ENCODE results near the gene CCNYL1.
"Not testable (repeated sequence)": the region's sequence is repeated elsewhere in the genome, so short reads cannot be mapped to it uniquely, and the experiment has no call there.

Gene CCNYL1

DNA sequence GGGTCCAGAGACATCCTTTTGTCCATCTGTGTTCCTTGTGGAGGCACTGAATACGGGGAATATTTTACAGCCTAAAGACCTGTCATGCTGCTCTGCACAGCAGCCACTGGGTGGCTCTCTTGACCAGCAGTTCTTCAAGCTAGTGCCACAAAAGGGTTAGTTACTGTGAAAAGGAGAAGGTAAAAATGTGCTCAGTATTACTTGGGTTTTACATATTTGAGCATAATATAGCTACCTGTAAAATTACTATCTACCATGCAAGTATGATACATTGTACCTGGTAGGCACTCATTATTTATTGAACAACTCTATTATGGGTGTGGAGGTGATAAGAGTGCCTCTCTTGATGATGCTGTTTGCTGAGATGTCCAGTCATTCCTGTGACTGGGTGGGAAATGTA is 34.7 kb downstream of the CCNYL1 start:
- H3K4me3 Mint-ChIP-seq = no peak overlapping the region

DNA sequence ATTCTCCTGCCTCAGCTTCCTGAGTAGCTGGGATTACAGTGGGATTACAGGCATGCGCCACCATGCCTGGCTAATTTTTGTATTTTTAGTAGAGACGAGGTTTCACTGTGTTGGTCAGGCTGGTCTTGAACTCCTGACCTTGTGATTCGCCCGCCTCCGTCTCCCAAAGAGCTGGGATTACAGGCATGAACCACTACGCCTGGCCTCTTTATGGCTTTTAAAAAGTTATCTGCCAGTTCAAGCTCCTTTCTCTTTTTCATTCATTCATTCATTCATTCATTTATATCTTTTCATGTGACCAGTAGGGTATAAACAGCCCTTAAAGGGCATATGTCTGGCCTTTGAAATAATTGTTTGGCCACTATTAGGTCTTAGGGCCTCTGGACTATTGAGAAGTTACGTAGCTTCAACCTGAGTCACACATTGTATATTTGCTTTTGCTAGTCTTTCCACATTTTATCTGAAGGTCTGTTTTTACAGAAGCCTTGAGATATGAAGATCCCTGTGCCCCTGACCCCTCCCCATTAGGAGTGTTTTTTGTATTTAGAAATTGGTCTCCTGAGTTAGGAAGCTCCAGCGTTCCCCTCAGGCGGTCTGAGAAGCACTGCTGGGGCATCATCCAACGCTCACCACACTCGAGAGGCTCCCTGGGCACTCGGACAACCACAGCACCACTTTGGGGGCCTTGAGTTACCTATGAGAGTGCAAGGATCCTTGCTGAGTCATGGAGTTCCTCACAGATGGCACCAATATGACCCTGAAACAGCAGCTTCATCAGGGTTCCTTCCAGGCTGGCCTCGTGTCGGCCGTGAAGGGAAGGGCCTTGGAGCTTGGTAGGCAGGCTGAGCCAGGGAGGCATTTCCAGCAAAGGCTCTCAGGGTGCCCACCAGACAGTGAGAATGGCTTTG is 36.5 kb downstream of the CCNYL1 start:
- Mint-ChIP-seq H3K27me3 (no peaks in the 10 kb centered on the region), H3K36me3 (peaks cover 3% of the 10 kb centered on the region)

More for the DNA sequence above, 34.7 kb downstream of the CCNYL1 start:
- no peaks in the 10 kb centered on the region for H3K4me1 Mint-ChIP-seq
- peaks cover 3% of the 10 kb centered on the region for H3K36me3 Mint-ChIP-seq
- H3K27ac Mint-ChIP-seq = no peak overlapping the region
- no peaks in the 10 kb centered on the region for H3K27me3 Mint-ChIP-seq
- no peaks in the 10 kb centered on the region for H3K9me3 Mint-ChIP-seq

DNA sequence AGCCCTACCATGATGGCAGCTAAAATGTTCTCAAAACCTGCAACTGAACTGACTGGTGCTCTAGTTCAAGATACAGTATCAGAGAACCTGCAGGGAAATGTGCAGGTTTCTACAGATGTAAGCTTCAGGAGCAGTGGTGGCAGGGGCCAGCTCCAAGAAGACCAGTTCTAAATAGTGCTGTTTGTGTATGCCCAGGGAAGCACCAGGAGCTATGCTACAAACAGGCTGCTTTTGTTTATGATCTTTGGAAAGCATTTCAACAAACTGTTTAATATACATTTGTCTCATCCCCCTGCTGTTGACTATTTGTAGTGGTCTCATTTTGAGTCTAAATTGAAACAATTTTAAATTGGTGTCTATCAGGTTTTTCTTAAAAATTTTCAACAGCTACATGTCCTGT is 37.6 kb downstream of the CCNYL1 start:
- H3K9me3 Mint-ChIP-seq = no peaks in the 10 kb centered on the region
- H3K36me3 Mint-ChIP-seq = peaks cover 3% of the 10 kb centered on the region
- no peak overlapping the region for H3K27ac Mint-ChIP-seq
- H3K4me3 Mint-ChIP-seq = no peak overlapping the region
- no peaks in the 10 kb centered on the region for H3K27me3 Mint-ChIP-seq
- no peaks in the 10 kb centered on the region for H3K4me1 Mint-ChIP-seq

More for the DNA sequence above, 36.5 kb downstream of the CCNYL1 start:
- Mint-ChIP-seq H3K27ac (no peak overlapping the region), H3K4me1 (no peaks in the 10 kb centered on the region), H3K9me3 (no peaks in the 10 kb centered on the region), H3K4me3 (no peak overlapping the region)

DNA sequence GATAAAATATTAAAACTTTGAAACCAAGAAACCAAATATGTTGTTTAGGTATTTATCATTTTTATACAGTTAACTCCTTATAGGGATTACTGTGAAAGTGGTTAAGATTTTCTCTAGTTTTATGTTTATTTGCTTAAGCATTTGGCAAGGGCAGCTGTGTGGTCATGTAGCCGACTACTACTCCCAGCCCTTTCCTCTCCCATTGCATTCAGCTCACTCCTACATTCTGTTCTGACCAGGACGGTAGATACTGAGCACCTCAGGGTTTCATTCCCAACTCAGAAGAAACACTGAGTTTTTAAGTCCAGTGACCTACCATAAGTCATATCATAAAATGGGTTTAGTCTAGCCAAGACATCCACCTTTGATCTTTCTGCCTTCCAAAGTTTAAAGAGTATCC is 38.4 kb downstream of the CCNYL1 start:
- H3K9me3 Mint-ChIP-seq = no peaks in the 10 kb centered on the region
- H3K27ac Mint-ChIP-seq = no peak overlapping the region
- no peaks in the 10 kb centered on the region for H3K4me1 Mint-ChIP-seq
- no peaks in the 10 kb centered on the region for H3K27me3 Mint-ChIP-seq
- peaks cover 3% of the 10 kb centered on the region for H3K36me3 Mint-ChIP-seq
- no peak overlapping the region for H3K4me3 Mint-ChIP-seq

DNA sequence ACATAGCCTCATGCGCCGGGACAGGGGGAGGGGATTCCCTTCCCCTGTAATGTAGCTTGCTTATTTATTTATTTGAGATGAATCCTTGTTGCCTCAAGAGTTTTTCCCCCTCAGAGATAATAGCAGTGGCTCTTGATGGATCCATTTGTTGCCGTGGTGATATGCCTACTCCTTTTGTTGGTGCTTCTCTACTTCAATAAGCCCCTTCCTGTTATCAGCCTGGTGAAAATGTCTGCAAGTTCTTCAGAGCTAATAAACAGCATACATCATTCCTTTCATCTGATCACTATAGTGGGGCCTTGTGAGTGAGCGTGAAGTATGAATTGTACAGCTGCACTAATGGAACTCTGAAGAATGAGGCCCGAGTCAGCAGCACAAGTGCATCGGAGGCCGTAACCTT is 38.9 kb downstream of the CCNYL1 start:
- H3K4me1 Mint-ChIP-seq = no peaks in the 10 kb centered on the region
- peaks cover 3% of the 10 kb centered on the region for H3K36me3 Mint-ChIP-seq
- no peaks in the 10 kb centered on the region for H3K27me3 Mint-ChIP-seq
- H3K27ac Mint-ChIP-seq = no peak overlapping the region
- no peak overlapping the region for H3K4me3 Mint-ChIP-seq
- H3K9me3 Mint-ChIP-seq = no peaks in the 10 kb centered on the region

DNA sequence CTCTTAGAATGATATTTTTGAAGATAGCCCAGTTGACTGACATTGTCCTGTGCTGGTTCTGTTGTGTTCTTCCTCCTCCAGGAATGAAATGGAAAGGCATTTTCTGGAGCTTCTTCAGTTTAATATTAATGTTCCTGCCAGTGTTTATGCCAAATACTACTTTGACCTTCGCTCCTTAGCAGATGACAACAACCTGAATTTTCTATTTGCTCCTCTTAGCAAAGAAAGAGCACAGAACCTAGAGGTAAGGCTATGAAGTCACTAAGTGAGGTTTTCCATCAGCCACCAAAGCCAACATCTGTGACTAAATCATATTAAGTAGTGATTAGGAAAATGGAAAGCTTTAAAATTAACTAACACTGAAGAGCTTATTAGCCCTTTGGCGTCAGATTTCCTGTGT is 39.4 kb downstream of the CCNYL1 start:
- Mint-ChIP-seq H3K4me3 (no peak overlapping the region), H3K36me3 (peaks cover 3% of the 10 kb centered on the region), H3K27ac (no peak overlapping the region), H3K9me3 (no peaks in the 10 kb centered on the region), H3K4me1 (no peaks in the 10 kb centered on the region), H3K27me3 (no peaks in the 10 kb centered on the region)

DNA sequence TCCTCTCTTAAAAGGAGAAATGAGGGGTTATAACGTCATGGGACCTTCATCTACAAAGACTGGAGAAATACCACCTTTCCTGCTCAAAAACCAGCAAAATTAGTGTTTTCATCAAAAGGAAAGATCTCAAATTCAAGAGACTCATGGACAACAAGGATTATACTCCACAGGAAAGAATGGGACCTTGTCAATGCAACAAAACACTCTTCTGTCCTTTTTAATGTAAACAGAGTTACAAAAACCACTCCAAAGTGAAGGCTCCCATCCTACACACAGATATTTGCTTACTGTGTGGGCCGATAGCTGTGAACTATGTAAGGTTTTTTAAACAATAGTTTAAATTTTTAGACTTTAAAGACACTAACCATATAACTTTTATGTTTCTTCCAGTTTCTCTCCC is 42.2 kb downstream of the CCNYL1 start:
- not testable (repeated sequence) for H3K36me3 Mint-ChIP-seq, H3K27ac Mint-ChIP-seq, H3K9me3 Mint-ChIP-seq, H3K4me3 Mint-ChIP-seq, H3K4me1 Mint-ChIP-seq, H3K27me3 Mint-ChIP-seq

DNA sequence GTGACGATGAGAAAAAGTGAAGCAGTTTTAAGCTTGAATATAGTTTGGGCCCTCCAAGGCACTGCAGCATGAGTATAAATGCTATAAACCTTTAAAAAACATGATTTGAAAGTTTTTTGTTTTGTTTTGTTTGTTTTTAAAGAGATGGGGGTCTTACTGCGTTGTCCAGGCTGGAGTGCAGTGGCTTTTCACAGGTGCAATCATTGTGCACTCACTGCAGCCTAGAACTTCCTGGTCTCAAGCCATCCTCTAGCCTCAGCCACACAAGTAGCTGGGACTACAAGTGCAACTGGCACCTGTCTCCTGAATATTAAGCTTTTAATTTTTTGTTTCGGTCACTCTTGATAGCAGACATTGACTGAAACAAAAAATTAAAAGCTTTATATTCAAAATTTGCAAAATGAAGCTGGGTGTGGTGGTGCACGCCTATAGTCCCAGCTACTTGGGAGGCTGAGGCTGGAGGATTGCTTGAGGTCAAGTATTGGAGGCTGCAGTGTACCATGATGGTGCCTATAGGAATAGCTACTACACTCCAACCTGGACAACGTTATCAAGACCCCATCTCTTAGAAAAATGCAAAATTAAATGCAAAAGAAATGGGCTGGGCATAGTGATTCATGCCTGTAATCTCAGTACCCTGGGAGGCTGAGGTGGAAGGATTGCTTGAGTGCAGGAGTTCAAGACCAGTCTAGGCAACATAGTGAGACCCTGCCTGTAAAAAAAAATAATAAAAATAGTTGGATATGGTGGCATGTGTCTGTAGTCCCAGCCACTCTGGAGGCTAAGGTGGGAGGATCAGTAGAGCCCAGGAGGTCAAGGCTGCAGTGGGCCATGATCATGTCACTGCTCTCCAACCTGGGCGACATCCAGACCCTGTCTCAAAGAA is 43.3 kb downstream of the CCNYL1 start:
- H3K4me3 Mint-ChIP-seq = no peak overlapping the region
- H3K27ac Mint-ChIP-seq = no peak overlapping the region
- no peaks in the 10 kb centered on the region for H3K4me1 Mint-ChIP-seq
- no peaks in the 10 kb centered on the region for H3K9me3 Mint-ChIP-seq
- H3K27me3 Mint-ChIP-seq = no peaks in the 10 kb centered on the region
- H3K36me3 Mint-ChIP-seq = peaks cover 3% of the 10 kb centered on the region

DNA sequence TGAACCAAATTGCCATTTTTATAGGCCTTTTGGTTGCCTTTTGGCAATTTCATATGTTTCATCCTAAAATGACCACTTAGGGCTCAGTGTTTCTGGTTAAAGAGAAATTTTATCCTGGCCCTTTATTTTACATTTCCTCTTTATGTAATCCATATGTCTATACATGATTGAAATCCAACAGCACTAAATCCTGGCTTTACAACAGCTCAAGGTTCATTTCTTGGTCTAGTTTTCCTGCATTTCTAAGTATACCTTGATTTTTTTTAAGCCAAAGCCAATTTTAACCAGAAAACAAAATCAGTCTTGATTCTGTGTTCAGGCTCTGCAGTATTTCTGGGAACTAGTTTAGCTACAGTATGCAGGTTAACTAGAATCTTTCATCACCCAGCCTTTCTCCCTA is 46.6 kb downstream of the CCNYL1 start:
- no peaks in the 10 kb centered on the region for H3K4me1 Mint-ChIP-seq

DNA sequence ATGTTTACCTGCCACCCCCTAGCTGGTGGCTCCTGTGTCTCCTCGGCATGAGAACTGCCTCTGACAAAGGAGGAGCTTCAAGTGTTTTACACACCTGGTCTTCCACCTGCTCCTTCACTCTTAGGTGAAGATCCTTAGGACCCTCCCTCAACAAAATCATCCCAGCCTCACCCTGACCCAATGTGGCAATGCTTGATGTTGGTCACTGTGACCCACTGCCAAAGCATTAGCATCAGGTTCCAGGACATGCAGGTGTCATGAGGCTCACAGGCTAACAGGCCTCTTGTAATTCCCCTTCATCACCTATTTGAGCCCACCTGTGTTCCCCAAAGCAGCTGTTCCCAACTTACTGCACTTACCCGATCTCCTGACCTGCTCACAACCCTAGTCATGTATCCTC is 48.5 kb downstream of the CCNYL1 start:
- H3K27me3 Mint-ChIP-seq = peaks cover 6% of the 10 kb centered on the region
- H3K27ac Mint-ChIP-seq = no peak overlapping the region
- no peak overlapping the region for H3K4me3 Mint-ChIP-seq
- no peaks in the 10 kb centered on the region for H3K9me3 Mint-ChIP-seq
- no peaks in the 10 kb centered on the region for H3K36me3 Mint-ChIP-seq
- no peaks in the 10 kb centered on the region for H3K4me1 Mint-ChIP-seq

More for the DNA sequence above, 46.6 kb downstream of the CCNYL1 start:
- no peaks in the 10 kb centered on the region for H3K36me3 Mint-ChIP-seq
- no peaks in the 10 kb centered on the region for H3K27me3 Mint-ChIP-seq
- no peaks in the 10 kb centered on the region for H3K9me3 Mint-ChIP-seq
- no peak overlapping the region for H3K27ac Mint-ChIP-seq
- no peak overlapping the region for H3K4me3 Mint-ChIP-seq

DNA sequence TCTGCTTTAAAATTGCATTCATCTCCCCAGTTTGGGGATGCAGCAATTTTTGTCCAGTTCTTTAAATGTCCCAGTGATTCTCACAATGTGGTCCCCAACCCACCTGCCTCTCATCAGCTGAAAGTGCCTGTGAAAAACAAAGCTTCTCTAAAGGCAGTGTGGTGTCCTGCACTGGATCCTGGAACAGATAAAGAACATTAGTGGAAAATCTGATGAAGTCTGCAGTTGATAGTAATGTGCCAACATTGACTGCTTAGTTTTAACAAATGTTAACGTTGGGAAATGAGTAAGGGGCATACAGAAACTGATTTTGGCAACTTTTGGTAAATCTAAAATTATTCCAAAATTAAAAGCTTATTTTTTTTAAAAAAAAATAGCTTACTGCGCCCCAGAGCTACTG is 49.0 kb downstream of the CCNYL1 start:
- no peaks in the 10 kb centered on the region for H3K9me3 Mint-ChIP-seq
- peaks cover 9% of the 10 kb centered on the region for H3K27me3 Mint-ChIP-seq
- no peaks in the 10 kb centered on the region for H3K4me1 Mint-ChIP-seq
- H3K4me3 Mint-ChIP-seq = no peak overlapping the region
- no peak overlapping the region for H3K27ac Mint-ChIP-seq
- H3K36me3 Mint-ChIP-seq = no peaks in the 10 kb centered on the region

DNA sequence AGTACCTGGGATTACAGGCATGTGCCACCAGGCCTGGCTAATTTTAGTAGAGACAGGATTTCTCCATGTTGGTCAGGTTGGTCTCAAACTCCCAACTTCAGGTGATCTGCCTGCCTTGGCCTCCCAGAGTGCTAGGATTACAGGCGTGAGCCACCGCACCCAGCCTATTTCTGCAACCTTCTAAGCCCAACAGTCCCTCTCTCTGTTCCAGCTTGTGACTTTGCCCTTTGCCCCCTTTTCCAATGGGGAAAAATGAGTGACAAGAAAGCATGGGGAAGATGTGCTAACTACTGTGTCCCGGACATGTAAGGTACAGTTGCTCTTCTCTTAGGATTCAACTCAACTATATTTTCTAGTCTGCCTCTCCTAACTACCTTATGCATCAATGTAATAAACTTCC is 50.0 kb downstream of the CCNYL1 start:
- not testable (repeated sequence) for H3K4me1 Mint-ChIP-seq, H3K4me3 Mint-ChIP-seq, H3K27ac Mint-ChIP-seq, H3K9me3 Mint-ChIP-seq, H3K36me3 Mint-ChIP-seq
- peaks cover 14% of the 10 kb centered on the region for H3K27me3 Mint-ChIP-seq

DNA sequence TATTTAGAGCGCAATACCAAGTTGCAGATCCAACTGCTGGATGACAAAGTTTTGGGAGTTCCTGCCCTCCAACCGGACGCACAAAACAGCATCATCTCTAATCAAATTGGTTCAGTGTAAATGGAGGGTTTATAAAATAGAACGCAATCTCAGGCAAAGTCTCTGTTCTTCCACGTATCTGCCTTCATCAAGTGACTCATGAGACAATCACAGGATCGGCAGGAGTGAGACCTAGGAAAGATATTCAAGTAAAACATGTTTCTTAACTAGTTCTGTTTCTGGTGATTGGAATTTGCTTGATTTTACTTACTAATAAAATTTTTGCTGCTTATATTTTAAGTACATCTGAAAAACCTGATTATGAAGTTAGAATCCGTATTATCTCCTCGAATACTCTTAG is 50.7 kb downstream of the CCNYL1 start:
- no peak overlapping the region for H3K27ac Mint-ChIP-seq
- H3K27me3 Mint-ChIP-seq = peaks cover 17% of the 10 kb centered on the region
- no peaks in the 10 kb centered on the region for H3K9me3 Mint-ChIP-seq
- no peaks in the 10 kb centered on the region for H3K36me3 Mint-ChIP-seq
- peaks cover 9% of the 10 kb centered on the region for H3K4me1 Mint-ChIP-seq
- no peak overlapping the region for H3K4me3 Mint-ChIP-seq

DNA sequence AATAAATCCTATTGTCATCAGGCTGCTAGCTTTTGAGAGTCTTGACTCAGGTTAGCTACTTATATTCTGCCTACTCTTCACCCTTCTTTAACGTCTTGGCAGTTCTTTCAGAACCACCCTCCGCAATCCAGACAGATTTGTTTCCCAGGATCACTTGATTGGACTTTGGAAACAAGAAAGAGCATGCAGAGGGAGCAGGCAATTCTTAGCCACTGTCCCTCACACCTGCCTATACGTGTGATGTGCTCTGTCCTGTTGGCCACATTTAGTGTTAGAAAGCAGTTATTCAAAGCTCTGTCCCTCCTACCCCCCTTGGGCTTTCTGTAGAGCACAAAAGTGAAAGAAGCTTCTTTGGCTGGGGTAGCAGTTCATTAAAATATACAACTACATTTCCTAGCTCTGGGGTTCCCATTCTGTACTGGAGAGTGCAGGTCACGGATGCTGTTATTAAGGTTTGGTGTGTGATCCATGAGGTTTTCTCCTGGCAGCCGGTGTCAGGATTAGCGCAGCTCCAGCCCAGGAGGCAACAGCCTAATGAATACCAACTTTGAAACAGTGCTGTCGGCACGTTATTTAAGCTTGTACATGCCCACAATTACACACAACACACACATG is 52.0 kb downstream of the CCNYL1 start:
- Mint-ChIP-seq H3K27me3 (peaks cover 20% of the 10 kb centered on the region), H3K27ac (no peak overlapping the region), H3K4me3 (no peak overlapping the region), H3K9me3 (no peaks in the 10 kb centered on the region), H3K4me1 (peaks cover 16% of the 10 kb centered on the region), H3K36me3 (no peaks in the 10 kb centered on the region)

DNA sequence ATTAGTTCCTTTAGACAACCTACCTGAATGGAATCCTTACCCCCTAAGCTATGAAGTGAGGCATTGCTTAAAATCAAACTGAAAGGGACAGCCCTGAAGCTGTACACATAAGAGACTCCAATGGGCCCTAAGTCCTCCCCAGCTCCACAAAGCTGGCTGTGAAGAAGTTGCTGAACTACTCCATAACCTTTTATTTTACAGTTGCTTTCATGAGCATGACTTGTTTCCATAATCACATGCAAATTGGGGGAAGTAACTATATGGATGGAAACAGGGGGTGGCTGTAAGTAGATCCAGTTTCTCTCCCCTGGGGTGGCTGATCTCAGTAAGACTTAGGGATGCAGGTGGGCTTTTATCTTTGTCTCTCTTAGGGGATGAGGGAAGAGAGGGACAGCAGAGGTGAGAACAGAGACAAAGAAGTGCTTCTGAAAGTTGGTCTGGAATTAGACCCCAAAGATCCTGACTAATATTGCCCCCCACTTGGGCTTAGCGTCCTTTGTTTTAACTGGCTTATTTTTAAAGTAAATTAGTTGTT is 52.7 kb downstream of the CCNYL1 start:
- Mint-ChIP-seq H3K9me3 (no peaks in the 10 kb centered on the region), H3K4me1 (peaks cover 16% of the 10 kb centered on the region), H3K36me3 (no peaks in the 10 kb centered on the region), H3K27ac (no peak overlapping the region), H3K27me3 (peaks cover 20% of the 10 kb centered on the region), H3K4me3 (no peak overlapping the region)

Measured in activated naive CD4-positive, alpha-beta T cell treated with anti-CD3 and anti-CD28 coated beads, Interleukin-2, amount 50 U/mL, for 24 hours (primary cell).